Activated CD8-positive, alpha-beta memory T cell treated with anti-CD3 and anti-CD28 coated beads, Interleukin-2, amount 50 U/mL, for 1 hour (primary cell): ENCODE results near the gene CTTNBP2.
"Not testable (repeated sequence)": the region's sequence is repeated elsewhere in the genome, so short reads cannot be mapped to it uniquely, and the experiment has no call there.

Experiments used
- DNase-seq: peaks from one replicate; pipeline ENCODE4 v3.0.0-alpha.2; 2020; ENCODE audit errors: extremely low read depth

Gene CTTNBP2

GRCh38 chr7:117750612-117751563, 122.4 kb downstream of the CTTNBP2 start:
- DNase-seq, result no peak

- DNase-seq, result no peak
Observed at GRCh38 chr7:117741962-117742361, 131.3 kb downstream of the CTTNBP2 start.

- DNase-seq, result no peak
Observed at GRCh38 chr7:117739085-117739484, 134.2 kb downstream of the CTTNBP2 start.

GRCh38 chr7:117737926-117738325, 135.3 kb downstream of the CTTNBP2 start:
- DNase-seq, result no peak

- DNase-seq, result no peak
Observed at GRCh38 chr7:117731455-117731854, 141.8 kb downstream of the CTTNBP2 start.

- DNase-seq, result no peak
Observed at GRCh38 chr7:117730390-117730789, 142.9 kb downstream of the CTTNBP2 start.

- DNase-seq, result no peak
Observed at GRCh38 chr7:117728890-117729624, 144.2 kb downstream of the CTTNBP2 start.

- DNase-seq, result no peak
Observed at GRCh38 chr7:117724898-117725297, 148.3 kb downstream of the CTTNBP2 start.

- no peak for DNase-seq
Observed at GRCh38 chr7:117719377-117719776, 153.9 kb downstream of the CTTNBP2 start.

- no peak for DNase-seq
Observed at GRCh38 chr7:117718116-117718835, 155.0 kb downstream of the CTTNBP2 start.

GRCh38 chr7:117717357-117717756, 155.9 kb downstream of the CTTNBP2 start:
- no peak for DNase-seq

GRCh38 chr7:117716707-117717299, 156.4 kb downstream of the CTTNBP2 start:
- no peak for DNase-seq

- no peak for DNase-seq
Observed at GRCh38 chr7:117715784-117716445, 157.3 kb downstream of the CTTNBP2 start.

GRCh38 chr7:117711556-117711955, 161.7 kb downstream of the CTTNBP2 start:
- no peak for DNase-seq

- DNase-seq, result not testable (repeated sequence)
Observed at GRCh38 chr7:117708173-117708572, 165.1 kb downstream of the CTTNBP2 start.

GRCh38 chr7:117707080-117707479, 166.2 kb downstream of the CTTNBP2 start:
- no peak for DNase-seq

- no peak for DNase-seq
Observed at GRCh38 chr7:117706210-117706609, 167.0 kb downstream of the CTTNBP2 start.

GRCh38 chr7:117705630-117706029, 167.6 kb downstream of the CTTNBP2 start:
- no peak for DNase-seq

GRCh38 chr7:117704063-117704462, 169.2 kb downstream of the CTTNBP2 start:
- no peak for DNase-seq

GRCh38 chr7:117698018-117698417, 175.2 kb downstream of the CTTNBP2 start:
- DNase-seq, result no peak

GRCh38 chr7:117692338-117692737, 180.9 kb downstream of the CTTNBP2 start:
- no peak for DNase-seq
